Neuronal stem cell (in vitro differentiated cells): ENCODE data around the gene OCEL1.

ENCODE experiments used
- DNase-seq: peaks from one replicate; pipeline ENCODE4 v3.0.0-alpha.2; 2013; ENCODE audit warnings: low spot score
- H2AFZ ChIP-seq: one replicate; pipeline ENCODE4 v1.6.1; 2013; ENCODE audit warnings: mild to moderate bottlenecking, low read length, inconsistent platforms
- H2AK5ac ChIP-seq: 2 replicates; pipeline ENCODE4 v1.6.1; 2013; ENCODE audit warnings: low read depth, mild to moderate bottlenecking, inconsistent platforms, low read length, moderate library complexity, mixed read lengths
- H2BK120ac ChIP-seq: 2 replicates; pipeline ENCODE4 v1.6.1; 2013; ENCODE audit warnings: low read depth, mild to moderate bottlenecking, inconsistent platforms, low read length, moderate library complexity, mixed read lengths
- H2BK12ac ChIP-seq: one replicate; pipeline ENCODE4 v1.6.1; 2013; ENCODE audit warnings: low read length, inconsistent platforms
- H2BK15ac ChIP-seq: 2 replicates; pipeline ENCODE4 v1.6.1; 2013; ENCODE audit warnings: mild to moderate bottlenecking, low read length, inconsistent platforms, mixed read lengths
- H2BK5ac ChIP-seq: one replicate; pipeline ENCODE4 v1.6.1; 2013; ENCODE audit warnings: inconsistent platforms, mild to moderate bottlenecking, low read length, moderate library complexity
- H3K14ac ChIP-seq: one replicate; pipeline ENCODE4 v1.6.1; 2013; ENCODE audit warnings: low read length, inconsistent platforms
- H3K18ac ChIP-seq: 2 replicates; pipeline ENCODE4 v1.6.1; 2013; ENCODE audit warnings: low read length, inconsistent platforms
- H3K23ac ChIP-seq: 2 replicates; pipeline ENCODE4 v1.6.1; 2013; ENCODE audit warnings: low read depth, mild to moderate bottlenecking, mixed read lengths, low read length, inconsistent platforms; ENCODE audit not compliant: poor library complexity
- H3K27ac ChIP-seq: replicated peaks from 3 replicates; pipeline ENCODE4 v1.5.1; 2013; ENCODE audit warnings: low read length, inconsistent platforms
- H3K27me3 ChIP-seq, 3 experiments: 2 replicates each; pipeline ENCODE4 v1.6.1; 2013; ENCODE audit warnings: low read length in 3 of 3, mild to moderate bottlenecking in 2 of 3, inconsistent platforms in 1 of 3, low read depth in 1 of 3, mixed read lengths in 1 of 3, moderate library complexity in 1 of 3; ENCODE audit not compliant: control insufficient read depth in 3 of 3, insufficient read depth in 3 of 3
- H3K36me3 ChIP-seq, 2 donors: replicated peaks in 1 of 2; 2 replicates each; pipeline ENCODE4 v1.6.1; 2013; ENCODE audit warnings: low read length in 2 of 2; ENCODE audit not compliant: control insufficient read depth in 2 of 2, insufficient read depth in 2 of 2
- H3K4ac ChIP-seq: 2 replicates; pipeline ENCODE4 v1.6.1; 2013; ENCODE audit warnings: inconsistent platforms, mild to moderate bottlenecking, low read length, moderate library complexity
- H3K4me1 ChIP-seq, 2 donors: 1 replicate in 1 of 2; 2 replicates in 1 of 2; pipeline ENCODE4 v1.6.1; 2013; ENCODE audit warnings: low read length in 2 of 2, low read depth in 1 of 2; ENCODE audit not compliant: control insufficient read depth in 2 of 2, insufficient read depth in 1 of 2
- H3K4me2 ChIP-seq: one replicate; pipeline ENCODE4 v1.6.1; 2013; ENCODE audit warnings: mild to moderate bottlenecking, low read length, inconsistent platforms; ENCODE audit not compliant: insufficient read depth, poor library complexity, severe bottlenecking
- H3K4me3 ChIP-seq, 2 donors: 2 replicates each; pipeline ENCODE4 v1.5.1; 2013; ENCODE audit warnings: low read length in 2 of 2, mild to moderate bottlenecking in 2 of 2, inconsistent platforms in 1 of 2, moderate library complexity in 1 of 2
- H3K79me1 ChIP-seq: one replicate; pipeline ENCODE4 v1.6.1; 2013; ENCODE audit warnings: low read depth, mild to moderate bottlenecking, inconsistent platforms, low read length, moderate library complexity
- H3K9ac ChIP-seq: one replicate; pipeline ENCODE4 v1.6.1; 2013; ENCODE audit warnings: mild to moderate bottlenecking, low read depth, low read length, inconsistent platforms; ENCODE audit not compliant: poor library complexity
- H3K9me3 ChIP-seq, 2 donors: replicated peaks in 1 of 2; 2 replicates each; pipeline versions ENCODE3 to v1.6.1; 2013; ENCODE audit warnings: low read length in 2 of 2, mild to moderate bottlenecking in 2 of 2, inconsistent platforms in 1 of 2, low read depth in 1 of 2, mixed read lengths in 1 of 2, moderate library complexity in 1 of 2; ENCODE audit not compliant: control insufficient read depth in 2 of 2, insufficient read depth in 1 of 2
- H4K8ac ChIP-seq: one replicate; pipeline ENCODE4 v1.6.1; 2013; ENCODE audit warnings: low read depth, mild to moderate bottlenecking, inconsistent platforms, low read length, moderate library complexity
- H4K91ac ChIP-seq: one replicate; pipeline ENCODE4 v1.6.1; 2013; ENCODE audit warnings: low read length, low read depth, mild to moderate bottlenecking, inconsistent platforms; ENCODE audit not compliant: poor library complexity
- WGBS, 2 donors: extraction: QIAGEN DNeasy Blood & Tissue Kit; methylation state at CpG; one replicate each; pipeline ENCODE4 v1.1.7; 2013; ENCODE audit warnings: missing lambda C conversion rate in 2 of 2, mixed read lengths in 1 of 2; ENCODE audit not compliant: insufficient read length in 2 of 2, insufficient replicate concordance in 1 of 2; ENCODE audit errors: extremely low coverage in 2 of 2; 5-methylcytosine and 5-hydroxymethylcytosine counted together

The OCEL1 gene

GRCh38 chr19:17202713-17203112 lies 23.3 kb upstream of the OCEL1 start:
- Histone ChIP-seq H2BK120ac (no peak overlapping the region), H2AK5ac (no peak overlapping the region), H3K27me3 (no peaks in the 10 kb centered on the region), H3K23ac (no peak overlapping the region), H3K79me1 (peaks cover 6% of the 10 kb centered on the region), H3K4me2 (no peak overlapping the region), H3K4ac (no peak overlapping the region), H3K9ac (no peak overlapping the region), H3K9me3 (peaks cover 4 to 6% of the 10 kb centered on the region in 2 donors), H3K4me3 (peak overlapping the region in 1 of 2 donors; percentile 66), H4K91ac (no peak overlapping the region), H3K18ac (no peak overlapping the region), H2BK12ac (no peak overlapping the region), H2BK15ac (no peak overlapping the region), H2AFZ (no peak overlapping the region), H3K4me1 (no peaks in the 10 kb centered on the region), H3K14ac (no peak overlapping the region), H2BK5ac (no peak overlapping the region), H3K36me3 (peaks cover 32 to 94% of the 10 kb centered on the region in 2 donors), H3K27ac (no peak overlapping the region), H4K8ac (peak overlapping the region; percentile 65)
- WGBS, 2 donors, result no CpG with 5 or more reads among the region's 17 CpGs
- DNase-seq, result no peak

- H3K4ac ChIP-seq, result peak overlapping the region; percentile 76
- H4K8ac ChIP-seq, result no peak overlapping the region
- no peak overlapping the region for H4K91ac ChIP-seq
- no peaks in the 10 kb centered on the region for H3K27me3 ChIP-seq
- peaks cover 6% of the 10 kb centered on the region for H3K79me1 ChIP-seq
- peaks cover 35 to 90% of the 10 kb centered on the region in 2 donors for H3K36me3 ChIP-seq
- H2AK5ac ChIP-seq, result peak overlapping the region; percentile 43
- H3K14ac ChIP-seq, result no peak overlapping the region
- no peak overlapping the region for H3K27ac ChIP-seq
- H2BK120ac ChIP-seq, result peak overlapping the region; percentile 31
- no peaks in the 10 kb centered on the region for H3K4me1 ChIP-seq
- peak overlapping the region; percentile 85 for H3K23ac ChIP-seq
- H3K9me3 ChIP-seq, result peaks cover 4 to 6% of the 10 kb centered on the region in 2 donors
- WGBS, 2 donors, result no CpG with 5 or more reads among the region's 27 CpGs
- DNase-seq, result no peak
- H3K18ac ChIP-seq, result peak overlapping the region; percentile 17
- no peak overlapping the region for H3K4me3 ChIP-seq
- H3K4me2 ChIP-seq, result no peak overlapping the region
- H2AFZ ChIP-seq, result no peak overlapping the region
- H2BK5ac ChIP-seq, result peak overlapping the region; percentile 13
- H2BK12ac ChIP-seq, result peak overlapping the region; percentile 73
- H3K9ac ChIP-seq, result no peak overlapping the region
- H2BK15ac ChIP-seq, result no peak overlapping the region
Measured at GRCh38 chr19:17205237-17206140, 20.5 kb upstream of the OCEL1 start.

- Histone ChIP-seq H3K9me3 (peaks cover 4 to 6% of the 10 kb centered on the region in 2 donors), H2BK15ac (no peak overlapping the region), H2BK12ac (peak overlapping the region; percentile 46), H3K9ac (no peak overlapping the region), H3K36me3 (peaks cover 32 to 87% of the 10 kb centered on the region in 2 donors), H2AFZ (no peak overlapping the region), H3K4me3 (no peak overlapping the region), H2BK5ac (peak overlapping the region; percentile 13), H4K91ac (no peak overlapping the region), H4K8ac (no peak overlapping the region), H3K4me1 (no peaks in the 10 kb centered on the region), H3K23ac (no peak overlapping the region), H3K4me2 (no peak overlapping the region), H3K14ac (no peak overlapping the region), H2BK120ac (no peak overlapping the region), H3K79me1 (peaks cover 6% of the 10 kb centered on the region), H3K27ac (no peak overlapping the region), H3K4ac (no peak overlapping the region), H2AK5ac (no peak overlapping the region), H3K18ac (no peak overlapping the region), H3K27me3 (no peaks in the 10 kb centered on the region)
- no peak for DNase-seq
- WGBS, 2 donors, result no CpG with 5 or more reads among the region's 25 CpGs
Measured at GRCh38 chr19:17206736-17207581, 19.1 kb upstream of the OCEL1 start.
